PC-3 (cell line): ENCODE measurements around the gene ATP12A. TPM values are rescaled to one million over a fixed set of nuclear protein-coding genes. Genes with fewer than 3 reads are reported as not detected.
A peak's percentile ranks its signal among the peaks of the same experiment; 100 is the strongest.

Experiments
- ATAC-seq: fragments of 200-7000 bp; cut with Tn5 transposase; 2 replicates; pipeline ENCODE4 v1.9.1; 2020; ENCODE audit warnings: mild to moderate bottlenecking, moderate library complexity
- BruUV-seq: library from RNA; stranded (reverse); fragments of 400-500 nt; replicated peaks from 2 replicates; lab custom pipeline; 2021; lab: Mats Ljungman, UMichigan
- CTCF ChIA-PET: fragments of 300-600 bp; sonication (Branson Sonifier 250); formaldehyde crosslinking; loops from one replicate; lab custom pipeline; 2022; ENCODE audit warnings: antibody characterized with exemption; lab: Charles Lee
- POLR2A ChIA-PET: fragments of 300-600 bp; sonication (Branson Sonifier 250); formaldehyde crosslinking; loops from one replicate; lab custom pipeline; 2022; ENCODE audit warnings: antibody characterized with exemption; ENCODE audit not compliant: unreplicated experiment; lab: Charles Lee
- DNase-seq: peaks from one replicate; pipeline ENCODE4 v3.0.0-alpha.2; 2015
- H2AFZ ChIP-seq: fragments of 300-600 bp; sonication (generic); 2 replicates; pipeline ENCODE4 v1.6.0; 2016; ENCODE audit warnings: antibody characterized with exemption, low read length
- H3F3A ChIP-seq: fragments of 300-600 bp; sonication (generic); one replicate; pipeline ENCODE4 v1.6.0; 2017; ENCODE audit warnings: antibody characterized with exemption, low read length, control low read depth, mild to moderate bottlenecking; ENCODE audit not compliant: unreplicated experiment
- H3K27ac ChIP-seq: fragments of 300-600 bp; sonication (generic); 2 replicates; pipeline ENCODE4 v1.5.1; 2016; ENCODE audit warnings: mild to moderate bottlenecking, low read length
- H3K27me3 ChIP-seq: fragments of 300-600 bp; sonication (generic); 2 replicates; pipeline ENCODE4 v1.6.1; 2016; ENCODE audit warnings: low read length, mixed read lengths
- H3K36me3 ChIP-seq: fragments of 300-600 bp; sonication (generic); 2 replicates; pipeline ENCODE4 v1.6.1; 2016; ENCODE audit warnings: low read depth, mixed run types, low read length, mixed read lengths
- H3K4me1 ChIP-seq: fragments of 300-600 bp; sonication (generic); 2 replicates; pipeline ENCODE4 v1.5.1; 2016; ENCODE audit warnings: low read length; ENCODE audit not compliant: insufficient read depth
- H3K4me2 ChIP-seq: fragments of 300-600 bp; sonication (generic); 2 replicates; pipeline ENCODE4 v1.6.0; 2016; ENCODE audit warnings: low read length
- H3K4me3 ChIP-seq: fragments of 300-600 bp; sonication (generic); 2 replicates; pipeline ENCODE4 v1.5.1; 2016; ENCODE audit warnings: mild to moderate bottlenecking, low read length, mixed read lengths
- H3K79me2 ChIP-seq: fragments of 300-600 bp; sonication (generic); 2 replicates; pipeline ENCODE4 v1.6.1; 2017; ENCODE audit warnings: low read length, mixed read lengths
- H3K9ac ChIP-seq: fragments of 300-600 bp; sonication (generic); 2 replicates; pipeline ENCODE4 v1.6.0; 2016; ENCODE audit warnings: mild to moderate bottlenecking, low read length
- H3K9me2 ChIP-seq: fragments of 300-600 bp; sonication (generic); replicated peaks from 2 replicates; pipeline ENCODE4 v1.6.1; 2016; ENCODE audit warnings: mixed run types, low read length, mixed read lengths
- H3K9me3 ChIP-seq: fragments of 300-600 bp; sonication (generic); 2 replicates; pipeline ENCODE4 v1.6.1; 2016; ENCODE audit warnings: low read length, mixed read lengths
- H4K20me1 ChIP-seq: fragments of 300-600 bp; sonication (generic); 2 replicates; pipeline ENCODE4 v1.6.1; 2016; ENCODE audit warnings: low read length, mixed read lengths
- EZH2 ChIP-seq: fragments of 300-600 bp; sonication (generic); IDR thresholded peaks from one replicate; pipeline ENCODE4 v1.6.1; 2017; ENCODE audit warnings: antibody characterized with exemption, mild to moderate bottlenecking, low read length; ENCODE audit not compliant: unreplicated experiment
- EZH2phosphoT487 ChIP-seq: fragments of 300-600 bp; sonication (generic); IDR thresholded peaks from 2 replicates; pipeline ENCODE4 v1.6.1; 2018; ENCODE audit warnings: mild to moderate bottlenecking, antibody characterized with exemption, low read length, borderline replicate concordance
- intact Hi-C: fragments of 100-400 bp; cut with micrococcal nuclease; formaldehyde crosslinking; loops from 2 replicates; pipeline ENCODE4 v1.9.0; 2023
- total RNA-seq: library from RNA; depleted of rRNA; stranded (reverse); fragments of >200 nt; gene quantifications from 2 replicates; pipeline ENCODE4 v1.2.3, GENCODE V29; 2014
- TF ChIP-seq, protein P1 (sequence below): fragments of 300-600 bp; sonication (generic); conservative IDR thresholded peaks from 2 replicates; pipeline ENCODE4 v1.5.1; 2017; ENCODE audit warnings: antibody characterized with exemption, low read depth, mild to moderate bottlenecking, low read length

The ATP12A gene
- total RNA-seq, 1 experiment from 2014 or later = 0.11 TPM

GRCh38 chr13:24747248-24748060 lies 67.2 kb downstream of the ATP12A start:
- peak overlapping the region; percentile 73 for H3K4me2 ChIP-seq
- CTCF ChIA-PET = interaction anchor here (0.5 kb wide), 1 partner anchor 1951 kb away, joined by 3 read pairs; no protein-coding TSS in a partner anchor
- H4K20me1 ChIP-seq = no peaks in the 10 kb centered on the region
- no peaks in the 10 kb centered on the region for H3K79me2 ChIP-seq
- H3K36me3 ChIP-seq = no peaks in the 10 kb centered on the region
- no peaks in the 10 kb centered on the region for H3K9me2 ChIP-seq
- H3K4me3 ChIP-seq = peak overlapping the region; percentile 50
- intact Hi-C loops = no loop called here
- peaks cover 50% of the 10 kb centered on the region for H3K27me3 ChIP-seq
- ATAC-seq (no peak), DNase-seq (no peak)
- no peaks in the 10 kb centered on the region for H3K9me3 ChIP-seq
- no peak overlapping the region for H3K9ac ChIP-seq
- H3K4me1 ChIP-seq = no peaks in the 10 kb centered on the region
- peak; percentile 34; the same call in 1 of the 2 replicates for TF ChIP-seq EZH2phosphoT487
- TF ChIP-seq, protein P1, sequence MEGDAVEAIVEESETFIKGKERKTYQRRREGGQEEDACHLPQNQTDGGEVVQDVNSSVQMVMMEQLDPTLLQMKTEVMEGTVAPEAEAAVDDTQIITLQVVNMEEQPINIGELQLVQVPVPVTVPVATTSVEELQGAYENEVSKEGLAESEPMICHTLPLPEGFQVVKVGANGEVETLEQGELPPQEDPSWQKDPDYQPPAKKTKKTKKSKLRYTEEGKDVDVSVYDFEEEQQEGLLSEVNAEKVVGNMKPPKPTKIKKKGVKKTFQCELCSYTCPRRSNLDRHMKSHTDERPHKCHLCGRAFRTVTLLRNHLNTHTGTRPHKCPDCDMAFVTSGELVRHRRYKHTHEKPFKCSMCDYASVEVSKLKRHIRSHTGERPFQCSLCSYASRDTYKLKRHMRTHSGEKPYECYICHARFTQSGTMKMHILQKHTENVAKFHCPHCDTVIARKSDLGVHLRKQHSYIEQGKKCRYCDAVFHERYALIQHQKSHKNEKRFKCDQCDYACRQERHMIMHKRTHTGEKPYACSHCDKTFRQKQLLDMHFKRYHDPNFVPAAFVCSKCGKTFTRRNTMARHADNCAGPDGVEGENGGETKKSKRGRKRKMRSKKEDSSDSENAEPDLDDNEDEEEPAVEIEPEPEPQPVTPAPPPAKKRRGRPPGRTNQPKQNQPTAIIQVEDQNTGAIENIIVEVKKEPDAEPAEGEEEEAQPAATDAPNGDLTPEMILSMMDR = no peak
- TF ChIP-seq EZH2 = peak; percentile 58
- H2AFZ ChIP-seq = 0 out of 2 replicates have a peak overlapping the region, but pooled peaks have one; percentile 38
- no TSS peak for BruUV-seq
- H3K27ac ChIP-seq = no peak overlapping the region
- POLR2A ChIA-PET = no interaction called here
- no peaks in the 10 kb centered on the region for H3F3A ChIP-seq

DNA sequence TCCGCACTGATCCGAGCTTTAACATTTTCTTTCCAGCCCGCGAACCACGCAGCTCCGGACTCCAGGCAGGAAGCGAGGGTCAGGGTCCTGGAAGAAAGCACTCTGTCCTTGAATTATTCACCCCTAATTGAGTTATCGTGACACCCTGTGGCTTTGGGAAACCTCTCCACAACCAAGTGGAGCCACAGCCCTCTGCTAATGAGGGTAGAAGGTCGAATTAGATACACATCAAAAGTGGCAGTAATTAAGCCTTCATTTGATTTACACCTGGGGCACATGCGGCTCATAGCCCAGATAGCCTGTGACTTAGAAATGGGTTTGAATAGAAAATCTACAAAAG lies 67.8 kb downstream of the ATP12A start:
- no peak overlapping the region for H3K27ac ChIP-seq
- H3K9ac ChIP-seq = no peak overlapping the region
- DNase-seq (no peak), ATAC-seq (no peak)
- POLR2A ChIA-PET = no interaction called here
- H3K9me2 ChIP-seq = no peaks in the 10 kb centered on the region
- H2AFZ ChIP-seq = 0 out of 2 replicates have a peak overlapping the region, but pooled peaks have one; percentile 38
- no peaks in the 10 kb centered on the region for H3K9me3 ChIP-seq
- no peak for TF ChIP-seq EZH2
- no peak for TF ChIP-seq EZH2phosphoT487
- TF ChIP-seq, protein P1 = no peak
- H4K20me1 ChIP-seq = no peaks in the 10 kb centered on the region
- no TSS peak for BruUV-seq
- peaks cover 55% of the 10 kb centered on the region for H3K27me3 ChIP-seq
- no peaks in the 10 kb centered on the region for H3K36me3 ChIP-seq
- CTCF ChIA-PET = no interaction called here
- peak overlapping the region; percentile 73 for H3K4me2 ChIP-seq
- H3K79me2 ChIP-seq = no peaks in the 10 kb centered on the region
- no peaks in the 10 kb centered on the region for H3K4me1 ChIP-seq
- intact Hi-C loops = no loop called here
- peak overlapping the region; percentile 50; the same call in 1 of the 2 replicates for H3K4me3 ChIP-seq
- no peaks in the 10 kb centered on the region for H3F3A ChIP-seq

DNA sequence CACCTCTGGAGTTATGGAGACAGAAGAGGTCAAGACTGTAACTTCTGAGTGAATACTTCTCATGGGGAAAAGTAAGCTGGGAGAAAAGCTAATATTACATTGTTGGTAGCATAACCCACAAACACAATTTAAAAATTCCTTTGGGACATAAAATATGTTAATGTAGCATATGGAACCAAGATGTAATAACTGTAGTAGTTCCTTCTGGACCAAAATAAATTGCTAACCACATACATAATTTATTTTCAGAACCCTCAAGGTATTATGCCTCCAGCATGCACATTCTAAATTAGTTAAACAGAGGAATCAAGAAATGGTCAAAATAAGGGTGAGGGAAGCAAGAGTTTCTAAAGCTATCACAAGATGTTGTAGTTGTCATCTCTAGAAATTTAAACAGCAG lies 79.0 kb downstream of the ATP12A start:
- POLR2A ChIA-PET = no interaction called here
- no peak overlapping the region for H3K4me3 ChIP-seq
- H3K9me2 ChIP-seq = no peaks in the 10 kb centered on the region
- TF ChIP-seq, protein P1 = no peak
- TF ChIP-seq EZH2phosphoT487 = no peak
- TF ChIP-seq EZH2 = no peak
- H3K4me2 ChIP-seq = no peak overlapping the region
- no peak overlapping the region for H2AFZ ChIP-seq
- CTCF ChIA-PET = no interaction called here
- BruUV-seq = no TSS peak
- no peaks in the 10 kb centered on the region for H3K4me1 ChIP-seq
- H3K27ac ChIP-seq = no peak overlapping the region
- H3K9ac ChIP-seq = no peak overlapping the region
- DNase-seq = no peak
- H3F3A ChIP-seq = no peaks in the 10 kb centered on the region
- no peaks in the 10 kb centered on the region for H3K79me2 ChIP-seq
- H3K36me3 ChIP-seq = no peaks in the 10 kb centered on the region
- no peaks in the 10 kb centered on the region for H4K20me1 ChIP-seq
- ATAC-seq = no peak
- intact Hi-C loops = no loop called here
- H3K9me3 ChIP-seq = no peaks in the 10 kb centered on the region
- peaks cover 78% of the 10 kb centered on the region for H3K27me3 ChIP-seq
